K562 (cell line): ENCODE data around the gene EAPP. TPM values are rescaled to one million over a fixed set of nuclear protein-coding genes. Genes with fewer than 3 reads are reported as not detected.

Experiments
- ERF ChIP-seq: fragments of 450-650 bp; formaldehyde crosslinking; IDR thresholded peaks from 2 replicates; pipeline ENCODE4 v1.4.0; 2020; ENCODE audit warnings: mild to moderate bottlenecking, mixed read lengths
- GABPB2 ChIP-seq: fragments of 250-450 bp; sonication (Bioruptor Pico); conservative IDR thresholded peaks from 2 replicates; pipeline ENCODE4 v1.5.1; 2021; ENCODE audit warnings: mild to moderate bottlenecking
- JUND ChIP-seq, 2 experiments: IDR thresholded peaks; 2 replicates in 1 of 2; 3 replicates in 1 of 2; pipeline ENCODE4 v1.6.1; 2011; ENCODE audit warnings: borderline replicate concordance in 2 of 2, low read depth in 2 of 2, low read length in 2 of 2, improper control_type of control experiment in 1 of 2, missing biosample characterization in 1 of 2, missing genetic modification characterization in 1 of 2, missing genetic modification reagents in 1 of 2
- KDM5B ChIP-seq: fragments of 200-600 bp; sonication (generic); IDR thresholded peaks from 2 replicates; pipeline ENCODE4 v1.6.1; 2012; ENCODE audit warnings: low read depth, mild to moderate bottlenecking, moderate library complexity, low read length, control low read depth, inconsistent platforms; ENCODE audit not compliant: insufficient replicate concordance
- MAZ ChIP-seq, 2 experiments: fragments of 450-650 bp in 1 of 2; sonication (generic) in 1 of 2; formaldehyde crosslinking; IDR thresholded peaks in 1 of 2; conservative IDR thresholded peaks in 1 of 2; 2 replicates each; pipeline versions ENCODE4 v1.4.0 to v1.5.0; 2020; ENCODE audit warnings: mild to moderate bottlenecking in 1 of 2, missing genetic modification reagents in 1 of 2
- MBD2 ChIP-seq: sonication (generic); IDR thresholded peaks from 2 replicates; pipeline ENCODE4 v1.6.1; 2016; ENCODE audit warnings: low read depth, borderline replicate concordance
- MXD1 ChIP-seq: fragments of 250-450 bp; sonication (Bioruptor Pico); IDR thresholded peaks from 2 replicates; pipeline ENCODE4 v1.8.0; 2021; ENCODE audit warnings: borderline replicate concordance, mild to moderate bottlenecking, moderate library complexity; ENCODE audit not compliant: poor library complexity, severe bottlenecking
- NFE2L1 ChIP-seq: fragments of 450-650 bp; IDR thresholded peaks from 2 replicates; pipeline ENCODE4 v1.6.1; 2016; ENCODE audit warnings: missing genetic modification characterization, low read depth, mild to moderate bottlenecking, missing compliant biosample characterization, moderate library complexity, borderline replicate concordance
- POLR3A ChIP-seq: IDR thresholded peaks from 2 replicates; pipeline ENCODE4 v1.6.1; 2011; ENCODE audit warnings: borderline replicate concordance, mild to moderate bottlenecking, moderate library complexity; ENCODE audit not compliant: insufficient read length, insufficient read depth; ENCODE audit errors: extremely low read depth
- RBBP5 ChIP-seq: fragments of 200-600 bp; sonication (generic); IDR thresholded peaks from 2 replicates; pipeline ENCODE4 v1.6.1; 2012; ENCODE audit warnings: borderline replicate concordance, mild to moderate bottlenecking, low read length, control low read depth, inconsistent platforms; ENCODE audit not compliant: insufficient read depth, poor library complexity, severe bottlenecking
- RBFOX2 ChIP-seq: fragments of 200-400 bp; formaldehyde crosslinking; IDR thresholded peaks from 2 replicates; pipeline ENCODE4 v1.6.1; 2017; ENCODE audit warnings: low read depth, mild to moderate bottlenecking, low read length, moderate library complexity
- REST ChIP-seq, 2 experiments: fragments of 450-650 bp; formaldehyde crosslinking in 1 of 2; IDR thresholded peaks; 2 replicates each; pipeline versions ENCODE4 v1.4.0 to v1.6.1; 2014 to 2020; ENCODE audit warnings: mild to moderate bottlenecking in 2 of 2, borderline replicate concordance in 1 of 2, low read depth in 1 of 2
- THRAP3 ChIP-seq: fragments of 450-650 bp; IDR thresholded peaks from 2 replicates; pipeline ENCODE4 v1.6.1; 2016; ENCODE audit warnings: mild to moderate bottlenecking, inconsistent platforms, borderline replicate concordance
- ZNF740 ChIP-seq, 3 experiments: fragments of 200-800 bp in 1 of 3; sonication (Bioruptor generic) in 1 of 3; sonication (generic) in 1 of 3; formaldehyde crosslinking in 1 of 3; IDR thresholded peaks; 2 replicates each; pipeline versions ENCODE4 v1.6.1 to v1.8.0; 2016 to 2022; ENCODE audit warnings: mild to moderate bottlenecking in 2 of 3, missing compliant biosample characterization in 2 of 3, missing genetic modification characterization in 2 of 3, missing genetic modification reagents in 1 of 3
- polyA plus RNA-seq, 8 experiments: library from polyadenylated mRNA; depleted of rRNA in 4 of 8; stranded (reverse) in 5 of 8; unstranded in 3 of 8; fragments of >200 nt; fragmentation: Nextera tagmentation in 2 of 8; fragmentation: Illumina TruSeq in 1 of 8; extraction: Ambion mirVana in 2 of 8; extraction: Trizol in 1 of 8; gene quantifications; 2 replicates each; pipeline versions ENCODE4 v1.2.1 to v1.2.3, GENCODE V29; 2011 to 2014; ENCODE audit warnings: inconsistent platforms in 1 of 8, missing spikeins in 1 of 8
- total RNA-seq, 7 experiments: library from RNA; depleted of rRNA in 6 of 7; stranded (reverse); fragments of >200 nt in 6 of 7; fragmentation: Illumina TruSeq in 2 of 7; extraction: Trizol in 2 of 7; gene quantifications; 2 replicates each; pipeline versions ENCODE4 v1.2.1 to v1.2.3, GENCODE V29; 2011 to 2021; ENCODE audit warnings: low replicate concordance in 1 of 7

The EAPP gene
- total and polyA plus RNA-seq, 9 of the 15 experiments (the other 6 are each of a cell fraction or from before 2014, with no cell fraction given): 19.0 to 67.6 (median 30.3) TPM

GRCh38 chr14:34539407-34540180 lies at the start of gene EAPP (continued):
- TF ChIP-seq ZNF740 (CRISPR knock-in tag; IDR thresholded peaks at IDR 0.05): no peak
- no peak for TF ChIP-seq ZNF740 (tag; IDR thresholded peaks at IDR 0.05)
- TF ChIP-seq MAZ (CRISPR knock-in tag; conservative IDR thresholded peaks at IDR 0.05 in 1 of 2, IDR thresholded peaks at IDR 0.05 in 1 of 2): peak; percentile 32 to 45; a peak in 1 of 4 replicates
- no peak for TF ChIP-seq POLR3A
- no peak for TF ChIP-seq THRAP3
- peak; percentile 39; the same call in 1 of the 2 replicates for TF ChIP-seq MBD2
- TF ChIP-seq REST (IDR thresholded peaks at IDR 0.05; ENCODE audit: borderline replicate concordance): peak; percentile 47
- no peak for TF ChIP-seq REST (CRISPR knock-in tag; IDR thresholded peaks at IDR 0.05; ENCODE audit: low read depth)
- no peak for TF ChIP-seq GABPB2
- peak; percentile 39; the same call in 1 of the 2 replicates for TF ChIP-seq JUND (IDR thresholded peaks at IDR 0.05; ENCODE audit: borderline replicate concordance, low read depth, low read length)
- TF ChIP-seq JUND (tag; IDR thresholded peaks at IDR 0.05; ENCODE audit: borderline replicate concordance, low read depth, low read length): peak; percentile 45; the same call in 1 of the 3 replicates
- peak; percentile 92 for TF ChIP-seq RBFOX2
- 0 out of 2 replicates have a peak, but pooled peaks have one; percentile 8 for TF ChIP-seq ERF
- peak; percentile 85 for TF ChIP-seq KDM5B
- no peak for TF ChIP-seq MXD1 (CRISPR knock-in tag)
- no peak for TF ChIP-seq NFE2L1 (tag)
- TF ChIP-seq RBBP5: peak; percentile 76
